Measurements from ENCODE around the gene PLCXD3. TPM values are rescaled to one million over a fixed set of nuclear protein-coding genes. Genes with fewer than 3 reads are reported as not detected.

PLCXD3 gene
- total RNA-seq, 1 donor from 2014 or later, result not detected

GRCh38 chr5:41524174-41524573 is 13.8 kb upstream of the PLCXD3 start:
- Mint-ChIP-seq H3K4me1 (no peaks in the 10 kb centered on the region), H3K9me3 (peaks cover 9% of the 10 kb centered on the region), H3K27ac (no peak overlapping the region), H3K27me3 (peaks cover 2% of the 10 kb centered on the region), H3K36me3 (ENCODE audit: low read depth) (no peaks in the 10 kb centered on the region), H3K4me3 (no peak overlapping the region)
- DNase-seq (no peak), ATAC-seq (ENCODE audit: low read depth) (no peak)
- CTCF ChIA-PET, result no interaction called here
- intact Hi-C loops (cut with micrococcal nuclease), result loop anchor here (5.0 kb wide), 1 partner anchor 177 kb away; no protein-coding TSS in a partner anchor
- POLR2A ChIA-PET, result no interaction called here
- no peak for TF ChIP-seq CTCF (IDR thresholded peaks at IDR 0.05)

- intact Hi-C loops (cut with micrococcal nuclease), result loop anchor here (5.0 kb wide), 1 partner anchor 175 kb away; no protein-coding TSS in a partner anchor
- Mint-ChIP-seq H3K27me3 (peaks cover 2% of the 10 kb centered on the region), H3K4me3 (no peak overlapping the region), H3K4me1 (no peaks in the 10 kb centered on the region), H3K9me3 (peaks cover 9% of the 10 kb centered on the region), H3K36me3 (ENCODE audit: low read depth) (no peaks in the 10 kb centered on the region), H3K27ac (no peak overlapping the region)
- DNase-seq (no peak), ATAC-seq (ENCODE audit: low read depth) (no peak)
- POLR2A ChIA-PET, result no interaction called here
- no peak for TF ChIP-seq CTCF (IDR thresholded peaks at IDR 0.05)
- CTCF ChIA-PET, result no interaction called here
These were observed 11.9 kb upstream of the PLCXD3 start for GRCh38 chr5:41522193-41522786.

GRCh38 chr5:41519801-41520200 is 9.4 kb upstream of the PLCXD3 start:
- Mint-ChIP-seq H3K27ac (no peak overlapping the region), H3K36me3 (ENCODE audit: low read depth) (no peaks in the 10 kb centered on the region), H3K27me3 (peaks cover 2% of the 10 kb centered on the region), H3K4me1 (no peaks in the 10 kb centered on the region), H3K4me3 (no peak overlapping the region), H3K9me3 (no peaks in the 10 kb centered on the region)
- no peak for TF ChIP-seq CTCF (IDR thresholded peaks at IDR 0.05)
- ATAC-seq (ENCODE audit: low read depth), result no peak
- POLR2A ChIA-PET, result no interaction called here
- no peak for DNase-seq
- CTCF ChIA-PET, result no interaction called here
- intact Hi-C loops (cut with micrococcal nuclease), result loop anchor here (5.0 kb wide), 1 partner anchor 172 kb away; no protein-coding TSS in a partner anchor

GRCh38 chr5:41517909-41518308 is 7.5 kb upstream of the PLCXD3 start:
- POLR2A ChIA-PET, result no interaction called here
- ATAC-seq (ENCODE audit: low read depth) (no peak), DNase-seq (no peak)
- TF ChIP-seq CTCF (IDR thresholded peaks at IDR 0.05), result no peak
- no peak overlapping the region for H3K4me3 Mint-ChIP-seq
- intact Hi-C loops (cut with micrococcal nuclease), result no loop called here
- no peak overlapping the region for H3K27ac Mint-ChIP-seq
- H3K9me3 Mint-ChIP-seq, result no peaks in the 10 kb centered on the region
- peaks cover 2% of the 10 kb centered on the region for H3K27me3 Mint-ChIP-seq
- H3K36me3 Mint-ChIP-seq (ENCODE audit: low read depth), result no peaks in the 10 kb centered on the region
- CTCF ChIA-PET, result no interaction called here
- H3K4me1 Mint-ChIP-seq, result no peaks in the 10 kb centered on the region

- peaks cover 17% of the 10 kb centered on the region for H3K27me3 Mint-ChIP-seq
- no peaks in the 10 kb centered on the region for H3K4me1 Mint-ChIP-seq
- ChIA-PET CTCF (no interaction called here), POLR2A (no interaction called here)
- H3K9me3 Mint-ChIP-seq, result no peaks in the 10 kb centered on the region
- no peak for ATAC-seq (ENCODE audit: low read depth)
- no peak for TF ChIP-seq CTCF (IDR thresholded peaks at IDR 0.05)
- no peak for DNase-seq
- H3K36me3 Mint-ChIP-seq (ENCODE audit: low read depth), result no peaks in the 10 kb centered on the region
- no peak overlapping the region for H3K27ac Mint-ChIP-seq
- H3K4me3 Mint-ChIP-seq, result no peak overlapping the region
- intact Hi-C loops (cut with micrococcal nuclease), result no loop called here
These were observed 840 bp upstream of the PLCXD3 start for GRCh38 chr5:41511241-41511640.

Data from activated B cell treated with CpG ODN at 0.5 μM for 24 hours (primary cell).